ELR (cell line): Measurements from ENCODE around the gene EEF2KMT.

Experiments used
- DNase-seq: peaks from one replicate; pipeline ENCODE4 v3.0.0-alpha.2; 2015; ENCODE audit warnings: low read depth

The EEF2KMT gene

GRCh38 chr16:5041600-5042133 lies 55.9 kb downstream of the EEF2KMT start:
- DNase-seq: peak; percentile 79

GRCh38 chr16:5040451-5040850 lies 57.1 kb downstream of the EEF2KMT start:
- DNase-seq: no peak

- DNase-seq: no peak
Measured at GRCh38 chr16:5036228-5037156, 61.1 kb downstream of the EEF2KMT start.

- no peak for DNase-seq
Measured at GRCh38 chr16:5035909-5036227, 61.7 kb downstream of the EEF2KMT start.
